HG02840 (cell line): ENCODE data around the gene RHBDD3.

Experiments
- ATAC-seq: cut with Tn5 transposase; IDR thresholded peaks from one replicate; pipeline ENCODE4 v1.9.1; 2021; ENCODE audit warnings: mild to moderate bottlenecking, moderate library complexity, moderate number of reproducible peaks; ENCODE audit not compliant: unreplicated experiment, low FRiP score

The RHBDD3 gene

GRCh38 chr22:29270475-29271271, 2.9 kb upstream of the RHBDD3 start:
- ATAC-seq = no peak

DNA sequence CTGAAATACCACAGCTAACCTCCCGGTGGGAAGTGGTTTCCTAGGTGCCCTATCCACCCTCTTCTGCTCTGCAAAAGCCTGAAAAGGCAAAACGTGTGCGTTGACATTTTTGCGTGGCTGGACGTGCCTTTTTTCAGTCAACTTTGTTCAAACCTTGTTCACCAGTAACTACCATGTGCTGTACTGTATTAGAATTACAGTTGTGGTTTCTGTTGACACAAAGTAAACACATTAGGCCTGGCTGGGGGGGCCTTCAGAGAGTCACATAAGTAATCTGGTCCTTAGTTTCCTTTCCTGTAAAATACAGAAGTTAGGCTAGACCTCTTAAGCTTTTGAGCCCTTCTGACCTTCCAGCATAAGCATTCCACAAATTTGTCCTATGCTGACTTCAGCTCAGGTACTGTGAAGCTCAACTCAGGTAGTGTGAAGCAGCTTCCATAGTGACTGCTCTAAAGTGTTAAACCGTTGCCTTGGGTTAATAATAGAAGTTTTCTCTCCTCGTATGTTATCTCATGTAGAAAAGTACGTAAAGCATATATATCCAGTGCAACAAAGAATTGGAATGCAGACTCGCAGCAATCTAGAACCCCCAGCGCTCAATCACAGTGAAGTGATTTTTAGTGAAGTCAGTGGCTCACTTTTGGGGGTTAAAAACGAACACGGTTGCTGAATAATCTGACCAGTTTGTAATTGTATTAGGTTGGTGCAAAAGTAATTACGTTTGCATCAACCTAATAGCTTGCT, 2.1 kb upstream of the RHBDD3 start:
- no peak for ATAC-seq

DNA sequence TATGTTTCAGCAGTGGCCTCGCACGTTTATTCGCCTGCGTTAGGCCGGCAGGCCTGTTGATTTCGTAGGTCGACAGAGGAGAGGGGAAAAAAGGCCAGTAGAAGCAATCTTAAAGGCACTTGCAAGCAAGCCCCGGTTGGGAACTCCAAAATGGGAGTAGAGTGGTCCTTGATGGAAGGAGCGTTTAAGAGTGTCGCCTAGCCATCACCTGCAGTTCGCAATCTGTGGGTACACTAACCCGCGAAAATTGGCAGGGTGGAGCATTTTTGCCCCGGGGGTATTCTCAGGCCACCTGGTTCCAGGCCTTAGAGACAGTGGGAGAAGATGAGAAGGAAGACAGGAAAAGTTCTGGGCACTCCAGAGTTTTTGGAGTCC, 1.4 kb upstream of the RHBDD3 start:
- no peak for ATAC-seq

- ATAC-seq = peak; percentile 23
Observed at GRCh38 chr22:29268511-29269229, 889 bp upstream of the RHBDD3 start.

DNA sequence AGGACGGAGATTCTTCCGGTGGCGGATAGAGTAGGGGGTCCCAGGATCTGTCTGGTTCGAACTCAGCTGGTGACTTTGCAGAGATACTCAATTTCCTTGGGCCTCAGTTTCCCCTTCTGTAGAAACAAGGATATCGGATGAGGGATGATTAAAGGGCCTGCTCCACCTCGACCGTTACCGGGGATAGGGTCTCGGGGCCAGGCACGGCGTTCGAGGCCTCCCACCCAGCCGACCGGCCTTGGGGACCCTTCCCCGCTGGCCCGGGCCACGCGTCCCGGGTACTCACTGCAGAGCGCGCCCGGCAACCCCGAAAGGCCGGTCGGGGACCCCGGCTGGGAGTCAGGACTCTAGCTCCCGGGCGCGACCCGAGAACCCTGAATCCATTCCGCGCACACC, 321 bp downstream of the RHBDD3 start:
- ATAC-seq = no peak

- no peak for ATAC-seq
Observed at GRCh38 chr22:29266564-29267461, 968 bp downstream of the RHBDD3 start.

DNA sequence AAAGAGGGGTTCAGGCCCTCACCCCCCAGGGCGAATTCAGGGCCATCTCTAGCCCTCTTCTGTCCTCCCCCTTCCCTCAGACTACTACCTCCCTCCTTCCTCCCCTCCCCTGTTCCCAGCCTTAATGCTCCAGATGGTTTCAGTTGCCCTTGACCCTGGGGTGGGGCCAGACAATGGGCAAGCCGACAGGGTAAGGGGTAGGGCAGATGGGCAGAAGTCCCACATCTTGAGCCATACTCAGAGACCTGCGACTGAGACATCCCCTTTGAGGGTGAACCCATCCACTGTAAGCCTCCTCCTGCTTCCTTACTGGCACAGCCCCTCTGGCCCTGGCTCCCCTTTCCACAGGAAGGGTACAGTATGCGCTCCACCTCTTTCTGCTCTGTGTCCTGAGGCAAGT, 1.9 kb downstream of the RHBDD3 start:
- ATAC-seq = no peak

DNA sequence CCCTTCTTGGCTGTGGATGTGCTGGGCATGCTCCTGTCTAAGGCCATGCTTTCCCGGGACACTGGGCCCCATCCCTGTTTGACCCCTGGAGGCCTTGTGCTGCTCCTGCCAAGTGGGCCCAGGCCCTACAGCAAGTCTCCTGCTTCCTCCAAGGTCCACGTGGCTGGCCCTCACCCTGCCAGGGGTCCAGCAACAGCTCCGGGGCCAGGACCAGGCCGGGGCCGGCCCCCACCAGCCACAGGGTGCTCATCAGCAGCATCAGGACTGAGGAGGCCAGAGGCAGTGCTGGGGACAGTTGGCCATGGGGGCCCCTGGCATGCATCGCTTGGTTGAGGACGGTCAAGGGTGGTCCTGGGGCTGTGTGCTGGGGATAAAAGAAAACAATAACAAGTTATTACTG, 2.5 kb downstream of the RHBDD3 start:
- no peak for ATAC-seq

DNA sequence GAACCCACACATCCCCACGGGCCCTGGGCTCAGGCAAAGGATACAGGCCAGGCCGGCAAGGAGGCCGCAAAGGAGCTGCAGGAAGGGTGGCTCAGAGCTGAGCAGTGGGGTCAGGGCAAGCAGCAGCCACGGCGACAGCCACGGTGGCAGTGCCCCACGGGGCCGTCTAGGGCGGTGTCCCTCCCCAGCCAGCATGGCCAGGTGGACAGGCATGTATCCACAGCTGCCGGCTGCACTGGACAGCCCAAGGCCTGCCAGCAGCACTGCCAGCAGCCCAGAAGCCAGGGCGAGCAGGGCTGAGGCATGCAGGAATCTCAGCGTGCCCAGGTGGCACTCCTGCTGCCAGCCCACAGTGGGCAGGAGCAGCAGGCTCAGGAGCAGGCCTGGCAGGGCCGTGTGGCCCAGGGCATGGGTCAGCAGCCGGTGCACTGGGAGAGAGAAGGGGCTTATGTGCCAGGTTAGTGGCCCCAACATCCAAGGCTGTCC, 3.9 kb downstream of the RHBDD3 start:
- ATAC-seq = no peak

DNA sequence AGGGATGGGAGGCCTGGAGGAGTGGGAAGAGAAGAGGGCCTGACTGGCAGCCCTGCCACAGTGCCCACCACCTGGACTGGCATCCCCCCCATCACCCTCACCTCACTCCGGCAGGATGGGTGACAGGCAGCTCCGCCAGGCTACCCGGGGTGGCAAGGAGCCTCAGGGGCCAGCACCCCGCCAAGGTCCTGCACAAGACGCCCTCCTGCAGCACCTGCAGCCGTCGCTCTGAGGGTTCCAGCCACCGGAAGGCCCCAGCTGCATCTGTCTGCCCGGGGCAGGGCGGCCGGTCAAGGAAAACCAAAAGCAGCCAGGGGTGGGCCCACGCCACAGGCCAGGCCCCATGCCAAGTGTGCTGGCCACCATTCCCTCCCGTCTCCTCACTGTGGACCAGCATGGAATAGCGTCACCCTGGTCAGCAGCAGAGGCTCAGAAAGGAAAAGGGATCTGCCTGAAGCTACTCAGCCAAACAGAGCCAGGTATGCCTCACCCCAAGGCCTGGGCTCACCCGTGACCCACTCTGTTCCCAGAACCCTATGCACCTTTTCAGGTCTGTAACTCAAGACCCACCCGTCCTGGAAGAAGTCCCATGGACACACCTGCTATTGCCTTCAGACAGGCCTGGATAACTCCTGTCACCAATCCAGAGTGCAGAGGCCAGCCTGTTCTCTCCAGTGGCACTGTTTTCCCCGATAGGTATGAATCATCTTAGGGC, 7.0 kb downstream of the RHBDD3 start:
- no peak for ATAC-seq

DNA sequence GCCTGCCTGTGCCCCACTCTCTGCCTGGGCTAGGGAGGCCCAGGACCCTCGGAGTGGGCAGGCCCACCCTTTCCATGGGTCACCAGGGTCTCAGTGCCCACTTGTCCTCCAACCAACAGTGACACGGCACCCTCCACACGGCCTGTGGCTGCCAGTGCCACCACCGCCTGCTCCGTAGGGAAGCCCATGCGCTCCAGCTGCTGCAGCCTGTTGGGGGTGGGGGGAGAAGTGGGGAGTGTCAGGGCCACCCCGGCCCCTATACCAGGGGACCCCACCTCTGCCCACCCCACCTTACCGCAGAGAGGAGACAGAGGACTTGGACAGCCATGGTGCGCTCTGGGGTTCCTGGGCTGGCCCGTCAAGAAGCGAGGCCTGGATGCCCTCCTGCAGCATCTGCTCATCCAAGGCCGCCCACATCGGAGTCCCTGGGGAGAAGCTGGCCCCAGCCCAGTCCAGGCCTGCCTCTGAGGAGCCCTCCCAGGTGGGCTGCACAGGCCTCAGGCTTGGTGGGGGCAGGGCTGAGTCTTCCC, 7.7 kb downstream of the RHBDD3 start:
- ATAC-seq = no peak

DNA sequence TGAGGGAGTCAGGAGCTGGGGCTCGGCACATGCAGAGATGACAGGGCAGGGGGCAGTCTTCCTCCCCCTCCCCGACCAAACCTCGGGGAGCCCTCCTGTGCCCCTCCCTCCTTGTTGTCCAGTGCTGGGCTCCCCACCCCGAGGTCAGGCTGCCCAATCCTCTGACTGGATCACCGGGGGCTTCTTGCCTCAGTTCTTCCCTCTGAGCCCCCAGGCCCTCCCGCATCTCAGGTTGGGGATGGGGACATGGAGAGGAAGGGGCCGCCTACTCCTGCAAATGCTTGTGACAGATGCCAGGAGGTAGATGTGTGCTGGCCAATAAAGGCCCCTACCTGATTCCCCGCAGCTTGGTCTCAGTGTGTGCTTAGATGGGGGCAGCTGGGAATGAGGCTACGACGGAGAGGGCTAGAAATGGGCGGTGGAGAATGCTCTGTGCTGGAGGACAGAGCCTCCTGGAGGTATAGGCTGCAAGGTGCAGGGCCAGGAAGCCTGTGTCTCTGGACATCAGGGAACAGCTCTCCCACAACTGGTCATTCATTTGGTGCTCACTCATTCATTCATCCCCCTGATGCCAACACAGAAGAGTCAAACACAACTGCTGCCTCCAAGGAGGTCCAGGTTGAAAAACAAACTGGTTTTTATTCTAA, 8.4 kb downstream of the RHBDD3 start:
- ATAC-seq = no peak

DNA sequence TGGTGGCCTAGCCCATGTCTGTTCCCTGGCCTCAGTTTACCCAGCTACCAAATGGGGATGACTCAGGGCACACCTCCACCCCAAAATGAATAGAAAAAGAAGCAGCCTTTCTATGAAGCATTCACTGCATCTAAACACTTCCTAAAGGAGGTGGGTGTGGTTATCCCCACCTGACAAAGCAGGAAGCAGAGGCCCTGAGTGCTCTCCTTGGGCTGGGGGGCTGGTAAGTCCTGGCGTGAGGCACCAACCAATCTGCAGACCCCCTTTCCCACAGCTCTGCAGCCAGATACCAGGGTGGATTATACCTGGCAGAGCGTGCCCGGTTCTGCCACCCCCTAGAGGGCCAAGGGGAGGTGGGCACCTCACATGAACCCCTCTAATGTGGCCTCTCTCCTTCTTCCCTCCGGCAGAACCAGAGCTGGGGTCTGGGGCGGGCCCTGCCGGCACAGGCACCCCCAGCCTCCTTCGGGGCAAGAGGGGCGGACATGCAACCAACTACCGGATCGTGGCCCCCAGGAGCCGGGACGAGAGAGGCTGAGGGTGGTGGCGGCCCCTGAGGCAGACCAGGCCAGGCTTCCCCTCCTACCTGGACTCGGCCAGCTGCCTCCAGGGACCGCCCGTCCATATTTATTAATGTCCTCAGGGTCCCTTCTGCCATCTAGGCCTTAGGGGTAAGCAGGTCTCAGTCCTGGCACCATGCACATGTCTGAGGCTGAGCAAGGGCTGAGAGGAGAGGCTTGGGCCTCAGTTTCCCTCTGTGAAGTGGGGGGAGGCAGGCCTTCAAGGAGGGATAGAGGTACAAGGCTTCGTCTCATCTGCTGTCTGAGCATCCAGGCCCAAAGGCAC, 9.2 kb downstream of the RHBDD3 start:
- ATAC-seq = no peak

GRCh38 chr22:29257751-29258181, 10.0 kb downstream of the RHBDD3 start:
- ATAC-seq = no peak

- no peak for ATAC-seq
Observed at GRCh38 chr22:29256606-29257325, 11.0 kb downstream of the RHBDD3 start.

- ATAC-seq = no peak
Observed at GRCh38 chr22:29255064-29255621, 12.6 kb downstream of the RHBDD3 start.

GRCh38 chr22:29254286-29254660, 13.5 kb downstream of the RHBDD3 start:
- ATAC-seq = no peak
